Suprapubic skin (tissue), 4 donors: ENCODE results near the gene TRMT2A. TPM values are rescaled to one million over a fixed set of nuclear protein-coding genes. Genes with fewer than 3 reads are reported as not detected.

Experiments
- DNase-seq, 2 donors: peaks; one replicate each; pipeline ENCODE4 v3.0.0-alpha.2; 2019; ENCODE audit warnings: low spot score in 2 of 2
- H3K27ac ChIP-seq: fragments of 200-600 bp; sonication (generic); one replicate; pipeline ENCODE4 v1.5.1; 2019
- H3K27me3 ChIP-seq: fragments of 200-600 bp; sonication (generic); one replicate; pipeline ENCODE4 v1.5.1; 2019
- H3K36me3 ChIP-seq: fragments of 200-600 bp; sonication (generic); one replicate; pipeline ENCODE4 v1.5.1; 2019
- H3K4me1 ChIP-seq: fragments of 200-600 bp; sonication (generic); one replicate; pipeline ENCODE4 v1.5.1; 2019
- H3K4me3 ChIP-seq: fragments of 200-600 bp; sonication (generic); one replicate; pipeline ENCODE4 v1.5.1; 2019; ENCODE audit warnings: mild to moderate bottlenecking
- H3K9me3 ChIP-seq: fragments of 200-600 bp; sonication (generic); one replicate; pipeline ENCODE4 v1.5.1; 2019
- EP300 ChIP-seq: sonication (generic); formaldehyde crosslinking; IDR thresholded peaks from one replicate; pipeline ENCODE4 v1.6.1; 2017; ENCODE audit warnings: antibody characterized with exemption
- POLR2A ChIP-seq, 2 donors: fragments of 450-650 bp; IDR thresholded peaks; one replicate each; pipeline ENCODE4 v1.6.1; 2017; ENCODE audit warnings: antibody characterized with exemption in 2 of 2, mild to moderate bottlenecking in 2 of 2, moderate library complexity in 2 of 2
- POLR2AphosphoS5 ChIP-seq, 3 donors: sonication (generic); formaldehyde crosslinking; IDR thresholded peaks; one replicate each; pipeline ENCODE4 v1.6.1; 2017; ENCODE audit warnings: antibody characterized with exemption in 3 of 3
- WGBS: methylation state at CpG from one replicate; pipeline ENCODE4 v1.1.5; 2018; 5-methylcytosine and 5-hydroxymethylcytosine counted together
- total RNA-seq, 4 donors: library from RNA; depleted of rRNA; stranded (reverse); fragments of >200 nt; gene quantifications; one replicate each; pipeline ENCODE4 v1.1.0, GENCODE V29; 2016
- TF ChIP-seq, protein P1 (sequence below), 2 donors: fragments of 200-600 bp in 1 of 2; fragments of 450-650 bp in 1 of 2; sonication (generic) in 1 of 2; IDR thresholded peaks; one replicate each; pipeline ENCODE4 v1.5.1; 2016 to 2019; ENCODE audit warnings: antibody characterized with exemption in 2 of 2, mild to moderate bottlenecking in 1 of 2, moderate library complexity in 1 of 2

TRMT2A gene
- total RNA-seq, 4 donors from 2014 or later: 52.0 to 98.6 (median 55.7) TPM

DNA sequence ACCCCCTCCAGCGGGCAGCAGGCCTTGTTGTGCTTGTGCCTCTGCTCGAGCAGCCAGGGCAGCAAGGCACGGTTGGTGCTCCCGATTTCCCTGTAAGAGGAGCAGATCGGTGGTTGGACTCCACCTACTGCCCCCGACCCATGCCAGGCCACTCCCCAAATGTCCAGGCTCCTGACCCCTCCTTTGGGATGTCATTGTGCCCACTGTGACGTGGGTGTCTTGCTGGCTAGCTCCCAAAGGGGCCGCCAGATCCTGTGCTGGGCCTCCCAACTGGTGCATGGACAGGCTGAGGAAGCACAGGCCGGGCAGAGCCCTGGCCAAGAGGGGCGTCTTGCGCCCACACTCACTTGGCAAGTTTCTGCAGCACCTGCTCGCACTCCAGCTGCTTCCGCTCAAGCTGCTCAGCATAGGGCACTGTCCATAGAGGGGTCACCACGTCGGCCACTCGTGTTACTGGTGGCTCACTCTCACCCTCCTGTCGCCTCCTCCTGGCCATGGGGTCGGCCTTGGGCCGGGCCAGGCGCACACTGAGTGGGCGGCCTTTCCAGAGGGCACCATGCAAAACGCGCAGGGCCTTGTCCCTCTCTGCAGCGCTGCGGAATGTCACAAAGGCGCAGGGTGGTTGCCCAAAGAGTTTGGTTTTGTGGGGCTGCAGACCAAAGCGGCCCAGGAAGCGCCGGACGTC lies 1.2 kb downstream of the TRMT2A start, which contains the start of gene RANBP1:
RANBP1 (plus strand) TSS at position 414 of the 685 bp plus-strand sequence; CDS start at position 495, 81 bp downstream.
- H3K4me3 ChIP-seq: peak within 1 kb of the TSS; percentile 83
- H3K27me3 ChIP-seq: no peaks in the 10 kb centered on the region
- H3K36me3 ChIP-seq: peaks cover 68% of the 10 kb centered on the region
- peak within 1 kb of the TSS; percentile 88 for H3K27ac ChIP-seq
- no peak for DNase-seq
- 70% methylated on average over 29 of the region's 30 CpGs for WGBS
- no peaks in the 10 kb centered on the region for H3K9me3 ChIP-seq
- H3K4me1 ChIP-seq: peaks cover 38% of the 10 kb centered on the region
- TF ChIP-seq, protein P1, sequence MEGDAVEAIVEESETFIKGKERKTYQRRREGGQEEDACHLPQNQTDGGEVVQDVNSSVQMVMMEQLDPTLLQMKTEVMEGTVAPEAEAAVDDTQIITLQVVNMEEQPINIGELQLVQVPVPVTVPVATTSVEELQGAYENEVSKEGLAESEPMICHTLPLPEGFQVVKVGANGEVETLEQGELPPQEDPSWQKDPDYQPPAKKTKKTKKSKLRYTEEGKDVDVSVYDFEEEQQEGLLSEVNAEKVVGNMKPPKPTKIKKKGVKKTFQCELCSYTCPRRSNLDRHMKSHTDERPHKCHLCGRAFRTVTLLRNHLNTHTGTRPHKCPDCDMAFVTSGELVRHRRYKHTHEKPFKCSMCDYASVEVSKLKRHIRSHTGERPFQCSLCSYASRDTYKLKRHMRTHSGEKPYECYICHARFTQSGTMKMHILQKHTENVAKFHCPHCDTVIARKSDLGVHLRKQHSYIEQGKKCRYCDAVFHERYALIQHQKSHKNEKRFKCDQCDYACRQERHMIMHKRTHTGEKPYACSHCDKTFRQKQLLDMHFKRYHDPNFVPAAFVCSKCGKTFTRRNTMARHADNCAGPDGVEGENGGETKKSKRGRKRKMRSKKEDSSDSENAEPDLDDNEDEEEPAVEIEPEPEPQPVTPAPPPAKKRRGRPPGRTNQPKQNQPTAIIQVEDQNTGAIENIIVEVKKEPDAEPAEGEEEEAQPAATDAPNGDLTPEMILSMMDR (IDR thresholded peaks at IDR 0.05): no peak
- TF ChIP-seq POLR2A (IDR thresholded peaks at IDR 0.05) (no peak), POLR2AphosphoS5 (IDR thresholded peaks at IDR 0.05) (no peak), EP300 (no peak)

DNA sequence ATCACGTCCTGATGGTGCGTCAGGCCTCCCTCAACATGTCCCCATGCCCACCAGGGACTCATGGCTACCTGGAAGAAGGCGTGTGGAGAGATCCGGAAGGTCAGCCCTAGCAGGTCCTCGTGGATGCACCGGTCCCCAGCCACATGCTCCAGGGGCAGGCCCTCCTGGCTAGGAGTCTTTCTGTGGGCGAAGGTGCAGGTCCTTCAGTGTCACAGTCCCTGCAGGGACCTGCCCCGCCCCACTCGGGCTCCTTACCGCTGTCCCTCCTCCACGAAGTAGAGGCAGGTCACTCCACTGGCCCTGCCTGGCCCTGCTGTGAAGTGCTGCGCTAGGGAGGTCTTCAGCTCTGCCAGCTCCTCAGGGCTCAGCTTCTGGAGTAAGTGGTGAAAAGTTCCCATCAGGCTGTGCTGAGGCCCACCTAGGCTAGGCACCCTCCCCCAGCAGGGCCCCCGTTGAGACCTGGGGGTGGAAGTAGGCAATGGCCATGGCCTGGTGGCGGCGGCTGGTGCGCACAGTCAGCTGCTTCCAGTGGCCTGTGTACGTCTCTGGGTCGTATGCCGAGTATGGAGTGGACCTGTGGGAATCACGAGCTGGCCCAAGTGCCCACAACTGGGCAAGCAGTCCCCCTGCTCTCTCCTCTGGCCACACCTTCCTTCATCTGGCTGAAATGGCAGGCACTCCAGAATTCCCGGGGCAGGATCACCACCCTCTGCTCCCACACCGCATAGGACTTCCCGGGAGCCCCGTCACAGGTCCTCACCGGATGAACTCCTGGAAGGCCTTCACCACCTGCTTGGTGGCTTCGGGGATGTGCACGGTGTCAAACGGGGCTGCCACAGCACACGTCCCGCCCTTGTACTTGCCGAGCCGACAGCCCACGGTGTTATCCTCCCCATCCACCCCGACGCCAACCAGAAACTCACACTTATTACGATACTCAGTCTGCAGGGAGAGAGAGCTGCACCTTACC lies 2.2 kb downstream of the TRMT2A start:
- no peak overlapping the region for H3K27ac ChIP-seq
- H3K4me3 ChIP-seq: no peak overlapping the region
- H3K36me3 ChIP-seq: peaks cover 68% of the 10 kb centered on the region
- peaks cover 38% of the 10 kb centered on the region for H3K4me1 ChIP-seq
- no peak for DNase-seq
- TF ChIP-seq POLR2AphosphoS5 (IDR thresholded peaks at IDR 0.05) (no peak), POLR2A (IDR thresholded peaks at IDR 0.05) (no peak)
- no peaks in the 10 kb centered on the region for H3K27me3 ChIP-seq
- no peaks in the 10 kb centered on the region for H3K9me3 ChIP-seq
- 90% methylated on average over 19 of the region's 36 CpGs for WGBS

DNA sequence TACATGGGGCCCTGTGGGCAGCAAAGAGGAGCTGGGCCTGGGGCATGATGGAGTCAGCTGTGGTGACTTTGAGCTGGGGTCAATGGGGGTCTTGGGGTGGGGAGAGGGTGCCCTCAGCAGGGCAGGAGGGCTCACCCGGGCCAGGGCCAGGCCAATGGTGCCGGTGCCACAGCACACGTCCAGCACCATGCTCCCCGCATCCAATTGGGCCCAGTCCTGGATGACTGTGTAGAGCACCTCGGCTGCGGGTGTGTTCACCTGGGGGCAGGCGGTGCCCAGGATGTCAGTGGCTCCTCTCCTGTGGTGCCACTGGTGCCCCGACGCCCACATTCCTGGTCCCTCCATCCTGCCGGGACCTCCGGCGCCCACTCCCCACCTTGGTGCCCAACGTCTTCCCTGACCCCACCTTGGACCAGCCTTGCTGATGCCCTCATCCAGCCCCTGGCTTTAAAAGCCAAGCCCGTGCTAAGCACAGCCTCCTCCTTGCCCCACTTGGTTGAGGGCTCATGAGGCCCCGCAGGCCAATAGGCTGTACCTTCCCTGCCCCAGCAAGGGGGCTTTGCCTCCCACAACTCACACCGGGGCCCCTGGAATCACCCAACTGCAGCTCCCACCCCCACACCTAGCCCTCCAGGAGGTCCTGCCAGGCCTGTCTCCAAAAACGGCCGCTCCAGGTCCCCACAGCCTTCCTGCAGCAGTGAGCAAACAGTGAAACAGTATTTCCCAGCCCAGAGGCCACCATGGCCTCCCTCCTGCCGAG lies 3.3 kb downstream of the TRMT2A start:
- Histone ChIP-seq H3K27ac (no peak overlapping the region), H3K4me1 (peaks cover 27% of the 10 kb centered on the region), H3K27me3 (no peaks in the 10 kb centered on the region), H3K4me3 (no peak overlapping the region), H3K9me3 (no peaks in the 10 kb centered on the region), H3K36me3 (peaks cover 72% of the 10 kb centered on the region)
- TF ChIP-seq, protein P1 (IDR thresholded peaks at IDR 0.05): no peak
- TF ChIP-seq EP300: no peak
- no peak for TF ChIP-seq POLR2AphosphoS5 (IDR thresholded peaks at IDR 0.05)
- no peak for TF ChIP-seq POLR2A (IDR thresholded peaks at IDR 0.05)
- DNase-seq: no peak
- WGBS: 86% methylated on average over 14 of the region's 19 CpGs

DNA sequence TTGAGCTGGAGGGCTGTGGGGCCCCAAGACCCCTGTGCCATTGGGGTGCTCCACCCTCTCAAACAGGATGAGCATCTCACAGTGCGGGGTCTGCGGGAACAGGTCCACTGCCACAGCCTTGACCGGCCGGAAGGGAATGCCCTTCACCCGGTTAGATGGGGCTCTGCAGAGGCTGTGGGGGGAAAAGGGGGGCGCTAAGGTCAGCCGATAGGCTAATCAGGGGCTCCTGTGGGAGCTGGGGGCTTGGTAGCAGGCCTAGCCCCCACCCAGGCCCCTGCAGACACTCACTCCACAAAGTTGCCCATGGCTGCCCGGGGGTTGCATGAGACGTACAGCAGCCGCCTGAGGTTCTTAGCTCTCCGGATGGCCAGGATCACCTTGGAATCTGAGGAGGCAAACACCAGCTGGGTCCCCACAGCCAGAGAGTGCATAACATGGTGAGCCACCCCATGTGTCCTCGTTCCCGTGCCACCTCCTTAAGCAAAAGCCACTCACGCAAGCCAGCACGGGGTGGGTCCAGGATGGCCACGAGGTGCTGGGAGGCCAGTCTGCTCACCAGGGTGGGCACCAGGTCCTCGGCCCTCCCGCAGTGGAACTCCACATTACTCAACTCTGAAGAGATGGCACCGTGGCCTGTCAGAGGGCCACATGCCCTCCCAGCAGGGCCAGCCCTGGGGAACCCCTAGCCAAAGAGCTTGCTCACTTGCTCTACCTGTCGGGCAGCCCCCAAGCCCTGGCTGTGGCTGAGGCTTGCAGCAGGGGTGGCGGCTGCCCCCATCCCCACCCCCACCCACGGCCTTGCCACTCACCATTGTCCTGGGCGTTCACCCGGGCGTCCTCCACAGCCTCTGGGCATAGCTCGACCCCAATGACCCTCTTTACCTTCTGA lies 4.2 kb downstream of the TRMT2A start:
- H3K27ac ChIP-seq: no peak overlapping the region
- H3K27me3 ChIP-seq: no peaks in the 10 kb centered on the region
- no peak for DNase-seq
- no peaks in the 10 kb centered on the region for H3K9me3 ChIP-seq
- H3K4me1 ChIP-seq: peaks cover 18% of the 10 kb centered on the region
- H3K4me3 ChIP-seq: no peak overlapping the region
- peaks cover 80% of the 10 kb centered on the region for H3K36me3 ChIP-seq
- WGBS: 82% methylated on average over 14 of the region's 26 CpGs
- TF ChIP-seq POLR2AphosphoS5 (IDR thresholded peaks at IDR 0.05): no peak
- TF ChIP-seq, protein P1 (IDR thresholded peaks at IDR 0.05): no peak
